Measurements from ENCODE around the gene CHCHD6. TPM values are rescaled to one million over a fixed set of nuclear protein-coding genes. Genes with fewer than 3 reads are reported as not detected.

CHCHD6 gene
- total RNA-seq, 1 donor from 2014 or later = 17.1 TPM

GRCh38 chr3:126956361-126956760, 252.3 kb downstream of the CHCHD6 start:
- TF ChIP-seq CTCF (IDR thresholded peaks at IDR 0.05) = no peak
- peak; percentile 39 for DNase-seq (ENCODE audit: low spot score)
- no peaks in the 10 kb centered on the region for H3K27me3 Mint-ChIP-seq (ENCODE audit: low read depth)
- H3K27ac Mint-ChIP-seq (ENCODE audit: unreplicated experiment) = no peak overlapping the region
- peaks cover 1% of the 10 kb centered on the region for H3K36me3 Mint-ChIP-seq (ENCODE audit: low read depth)
- H3K9me3 Mint-ChIP-seq (ENCODE audit: low read depth) = no peaks in the 10 kb centered on the region
- H3K4me3 Mint-ChIP-seq (ENCODE audit: unreplicated experiment) = no peak overlapping the region
- peaks cover 18% of the 10 kb centered on the region for H3K4me1 Mint-ChIP-seq (ENCODE audit: low read depth)

GRCh38 chr3:126956866-126957650, 253.0 kb downstream of the CHCHD6 start:
- H3K36me3 Mint-ChIP-seq (ENCODE audit: low read depth) = peaks cover 1% of the 10 kb centered on the region
- no peak overlapping the region for H3K27ac Mint-ChIP-seq (ENCODE audit: unreplicated experiment)
- peaks cover 18% of the 10 kb centered on the region for H3K4me1 Mint-ChIP-seq (ENCODE audit: low read depth)
- no peaks in the 10 kb centered on the region for H3K9me3 Mint-ChIP-seq (ENCODE audit: low read depth)
- no peaks in the 10 kb centered on the region for H3K27me3 Mint-ChIP-seq (ENCODE audit: low read depth)
- no peak overlapping the region for H3K4me3 Mint-ChIP-seq (ENCODE audit: unreplicated experiment)
- peak; percentile 84 for DNase-seq (ENCODE audit: low spot score)
- no peak for TF ChIP-seq CTCF (IDR thresholded peaks at IDR 0.05)

GRCh38 chr3:126957776-126958637, 254.0 kb downstream of the CHCHD6 start:
- Mint-ChIP-seq H3K27me3 (ENCODE audit: low read depth) (no peaks in the 10 kb centered on the region), H3K9me3 (ENCODE audit: low read depth) (no peaks in the 10 kb centered on the region)
- TF ChIP-seq CTCF (IDR thresholded peaks at IDR 0.05) = no peak

GRCh38 chr3:126958638-126959085, 254.6 kb downstream of the CHCHD6 start:
- H3K9me3 Mint-ChIP-seq (ENCODE audit: low read depth) = no peaks in the 10 kb centered on the region
- no peaks in the 10 kb centered on the region for H3K27me3 Mint-ChIP-seq (ENCODE audit: low read depth)
- no peak overlapping the region for H3K27ac Mint-ChIP-seq (ENCODE audit: unreplicated experiment)
- peaks cover 18% of the 10 kb centered on the region for H3K4me1 Mint-ChIP-seq (ENCODE audit: low read depth)
- H3K36me3 Mint-ChIP-seq (ENCODE audit: low read depth) = peaks cover 3% of the 10 kb centered on the region
- TF ChIP-seq CTCF (IDR thresholded peaks at IDR 0.05) = no peak
- H3K4me3 Mint-ChIP-seq (ENCODE audit: unreplicated experiment) = no peak overlapping the region
- peak; percentile 66 for DNase-seq (ENCODE audit: low spot score)

More at GRCh38 chr3:126957776-126958637, 254.0 kb downstream of the CHCHD6 start:
- peak; percentile 79 for DNase-seq (ENCODE audit: low spot score)
- H3K36me3 Mint-ChIP-seq (ENCODE audit: low read depth) = peaks cover 3% of the 10 kb centered on the region
- peaks cover 18% of the 10 kb centered on the region for H3K4me1 Mint-ChIP-seq (ENCODE audit: low read depth)
- no peak overlapping the region for H3K4me3 Mint-ChIP-seq (ENCODE audit: unreplicated experiment)
- H3K27ac Mint-ChIP-seq (ENCODE audit: unreplicated experiment) = no peak overlapping the region

All from chondrocyte (in vitro differentiated cells).